Measurements from ENCODE around the gene MTUS2. TPM values are rescaled to one million over a fixed set of nuclear protein-coding genes. Genes with fewer than 3 reads are reported as not detected.
A peak's percentile ranks its signal among the peaks of the same experiment; 100 is the strongest.

Gene MTUS2
- total RNA-seq, 6 donors from 2014 or later = 0.11 to 1.6 (median 0.20) TPM; not detected in 1

DNA sequence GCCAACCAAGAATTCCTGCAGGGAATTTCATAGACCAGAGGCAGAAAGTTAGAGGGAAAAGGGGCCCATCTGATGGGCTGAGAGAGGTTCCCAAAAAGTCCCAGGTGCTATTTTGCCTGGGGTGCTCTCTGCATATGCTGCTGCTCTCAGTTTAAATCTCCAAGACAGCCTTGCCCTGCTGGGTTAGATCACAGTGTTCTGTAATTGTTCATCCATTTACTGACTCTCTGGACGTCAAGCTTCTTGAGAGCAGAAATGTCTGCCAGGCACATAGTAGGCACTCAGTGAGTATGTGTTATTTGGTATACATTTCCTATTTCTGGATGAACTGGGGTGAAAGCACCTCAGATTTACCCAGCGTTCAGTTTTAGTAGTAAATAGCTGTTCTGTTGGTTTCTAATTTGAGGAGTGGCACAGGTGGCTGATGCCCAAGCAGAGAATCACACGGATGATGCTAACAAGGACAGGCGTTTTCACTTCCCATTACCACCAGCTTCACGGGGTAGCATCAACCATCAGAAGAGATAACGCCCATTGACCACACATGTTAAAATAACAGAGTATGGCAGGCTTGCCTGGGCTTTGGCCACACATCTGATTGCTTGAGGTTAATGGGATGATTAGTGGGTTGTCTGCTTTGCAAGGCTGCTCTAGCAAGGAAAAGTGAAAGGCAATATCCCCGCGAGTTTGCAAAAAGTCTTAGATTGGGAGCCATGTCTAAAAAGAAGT, 614.2 kb downstream of the MTUS2 start:
- DNase-seq (no peak), ATAC-seq (ENCODE audit: low FRiP score in 2 of 2) (no peak)
- Histone ChIP-seq H3K9me3 (no peaks in the 10 kb centered on the region), H3K27ac (no peak overlapping the region), H3K4me1 (peaks cover 0 to 13% (median 0%) of the 10 kb centered on the region in 4 donors), H3K36me3 (no peaks in the 10 kb centered on the region), H3K4me3 (no peak overlapping the region), H3K27me3 (no peaks in the 10 kb centered on the region)
- WGBS, 2 donors = 82 to 84% methylated on average over 8 of the region's 8 CpGs
- no peak for TF ChIP-seq EP300 (IDR thresholded peaks at IDR 0.05)
- TF ChIP-seq, protein P1, sequence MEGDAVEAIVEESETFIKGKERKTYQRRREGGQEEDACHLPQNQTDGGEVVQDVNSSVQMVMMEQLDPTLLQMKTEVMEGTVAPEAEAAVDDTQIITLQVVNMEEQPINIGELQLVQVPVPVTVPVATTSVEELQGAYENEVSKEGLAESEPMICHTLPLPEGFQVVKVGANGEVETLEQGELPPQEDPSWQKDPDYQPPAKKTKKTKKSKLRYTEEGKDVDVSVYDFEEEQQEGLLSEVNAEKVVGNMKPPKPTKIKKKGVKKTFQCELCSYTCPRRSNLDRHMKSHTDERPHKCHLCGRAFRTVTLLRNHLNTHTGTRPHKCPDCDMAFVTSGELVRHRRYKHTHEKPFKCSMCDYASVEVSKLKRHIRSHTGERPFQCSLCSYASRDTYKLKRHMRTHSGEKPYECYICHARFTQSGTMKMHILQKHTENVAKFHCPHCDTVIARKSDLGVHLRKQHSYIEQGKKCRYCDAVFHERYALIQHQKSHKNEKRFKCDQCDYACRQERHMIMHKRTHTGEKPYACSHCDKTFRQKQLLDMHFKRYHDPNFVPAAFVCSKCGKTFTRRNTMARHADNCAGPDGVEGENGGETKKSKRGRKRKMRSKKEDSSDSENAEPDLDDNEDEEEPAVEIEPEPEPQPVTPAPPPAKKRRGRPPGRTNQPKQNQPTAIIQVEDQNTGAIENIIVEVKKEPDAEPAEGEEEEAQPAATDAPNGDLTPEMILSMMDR (IDR thresholded peaks at IDR 0.05) = no peak
- no peak for TF ChIP-seq POLR2A (IDR thresholded peaks at IDR 0.05)
- no peak for TF ChIP-seq POLR2AphosphoS5 (IDR thresholded peaks at IDR 0.05)

DNA sequence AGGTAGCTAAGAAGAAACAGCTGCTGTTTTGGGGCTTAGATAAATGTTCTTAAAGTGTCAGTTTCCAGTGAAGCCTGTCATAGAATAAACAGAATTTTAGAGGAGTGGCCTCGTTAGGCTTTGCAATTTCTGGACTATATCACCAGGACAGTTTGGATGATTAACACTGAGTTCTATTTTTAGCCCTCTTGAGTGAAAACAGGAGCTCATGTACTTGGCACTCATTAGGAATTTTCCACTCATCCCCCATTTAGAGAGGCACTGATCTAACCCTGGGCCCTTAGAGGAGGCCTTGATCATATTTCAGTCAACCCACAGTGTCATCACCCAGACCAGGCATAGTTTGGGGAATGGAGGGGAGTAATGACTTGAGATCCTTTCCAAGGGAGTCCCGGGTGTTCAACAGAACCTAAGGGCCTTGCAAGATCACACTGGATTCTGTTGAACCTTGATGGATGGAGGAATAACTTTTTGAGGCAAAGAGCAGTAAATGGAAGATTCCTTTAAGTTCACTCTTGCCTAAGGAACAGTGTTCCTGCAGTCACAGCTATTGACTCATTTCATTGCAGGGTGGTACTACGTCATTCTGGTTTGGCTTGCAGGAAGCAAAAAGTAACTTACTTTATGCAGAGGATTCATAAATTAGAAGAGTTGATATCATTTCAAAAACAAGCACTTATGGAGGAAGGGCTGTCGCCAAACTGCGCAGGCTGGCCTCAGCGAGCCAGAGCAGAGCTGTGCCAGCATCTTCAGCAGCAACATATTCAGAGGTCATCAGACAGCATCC, 615.2 kb downstream of the MTUS2 start:
- TF ChIP-seq EP300 (IDR thresholded peaks at IDR 0.05) (no peak), POLR2A (IDR thresholded peaks at IDR 0.05) (no peak), POLR2AphosphoS5 (IDR thresholded peaks at IDR 0.05) (no peak)
- TF ChIP-seq, protein P1 (IDR thresholded peaks at IDR 0.05) = no peak
- DNase-seq = no peak
- Histone ChIP-seq H3K9me3 (no peaks in the 10 kb centered on the region), H3K36me3 (no peaks in the 10 kb centered on the region), H3K4me1 (peaks cover 0 to 13% (median 0%) of the 10 kb centered on the region in 4 donors), H3K27me3 (no peaks in the 10 kb centered on the region), H3K27ac (no peak overlapping the region), H3K4me3 (no peak overlapping the region)
- ATAC-seq (ENCODE audit: low FRiP score in 2 of 2) = peak; percentile 73 to 76
- 63 to 74% methylated on average over 6 of the region's 6 CpGs for WGBS, 2 donors

DNA sequence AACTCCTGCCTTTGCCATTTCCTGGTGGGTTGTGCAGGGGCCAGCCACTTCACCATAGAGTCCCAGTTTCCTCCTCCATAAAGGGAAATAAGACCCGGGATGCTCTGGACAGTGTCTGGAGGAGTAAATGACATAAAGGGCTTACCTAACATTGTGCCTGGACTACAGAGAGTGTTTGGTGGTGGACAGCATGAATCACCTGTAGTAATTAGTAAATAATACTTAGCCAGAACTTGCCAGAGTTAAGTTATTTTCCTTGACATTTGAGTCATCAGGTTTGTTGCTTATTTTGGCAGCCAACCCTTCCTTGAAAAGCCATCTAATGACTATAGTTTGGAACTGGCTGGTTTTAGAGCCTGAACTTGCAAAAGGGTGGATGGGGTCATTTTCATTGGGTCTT, 616.2 kb downstream of the MTUS2 start:
- WGBS, 2 donors = 30 to 80% methylated on average over 1 of the region's 1 CpG
- Histone ChIP-seq H3K27me3 (no peaks in the 10 kb centered on the region), H3K9me3 (no peaks in the 10 kb centered on the region), H3K4me1 (peaks cover 0 to 13% (median 0%) of the 10 kb centered on the region in 4 donors), H3K4me3 (no peak overlapping the region), H3K36me3 (no peaks in the 10 kb centered on the region), H3K27ac (no peak overlapping the region)
- ATAC-seq (ENCODE audit: low FRiP score in 2 of 2) = peak in 1 of 2 donors; percentile 3
- DNase-seq = no peak
- TF ChIP-seq, protein P1 (IDR thresholded peaks at IDR 0.05) = no peak
- no peak for TF ChIP-seq EP300 (IDR thresholded peaks at IDR 0.05)
- TF ChIP-seq POLR2A (IDR thresholded peaks at IDR 0.05) = no peak
- no peak for TF ChIP-seq POLR2AphosphoS5 (IDR thresholded peaks at IDR 0.05)

DNA sequence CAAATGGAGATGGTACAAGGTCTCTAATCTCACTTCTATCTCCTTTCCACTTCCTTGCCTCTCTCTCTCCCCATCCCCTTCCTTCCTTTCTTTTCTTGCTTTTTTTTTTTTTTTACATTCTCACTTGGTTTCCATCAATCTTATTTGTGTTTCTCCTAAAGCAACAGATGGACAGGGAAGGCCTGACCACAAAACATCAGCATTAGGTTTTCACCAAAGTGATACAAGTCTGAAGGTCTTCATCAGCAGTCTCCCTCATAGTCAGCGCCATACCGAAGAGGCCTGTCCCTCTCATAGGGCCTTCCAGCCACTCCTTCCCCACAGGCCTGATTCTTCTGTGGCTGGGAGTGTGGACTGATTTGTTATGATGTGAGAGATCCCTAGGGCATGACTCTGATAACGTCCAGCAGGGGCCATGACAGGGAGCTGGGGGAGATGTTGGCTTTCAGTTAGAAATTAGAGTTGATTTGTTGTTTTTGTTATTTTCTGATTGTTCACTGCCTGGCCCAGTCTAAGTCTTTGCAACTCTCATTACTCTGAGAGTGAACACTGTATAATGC, 616.7 kb downstream of the MTUS2 start:
- no peak overlapping the region for H3K27ac ChIP-seq
- no peaks in the 10 kb centered on the region for H3K9me3 ChIP-seq
- H3K36me3 ChIP-seq = no peaks in the 10 kb centered on the region
- H3K27me3 ChIP-seq = no peaks in the 10 kb centered on the region
- TF ChIP-seq POLR2AphosphoS5 (IDR thresholded peaks at IDR 0.05) (peak in 1 of 2 donors; percentile 45), EP300 (IDR thresholded peaks at IDR 0.05) (no peak)
- H3K4me3 ChIP-seq = no peak overlapping the region
- 48 to 72% methylated on average over 3 of the region's 3 CpGs for WGBS, 2 donors
- H3K4me1 ChIP-seq = peaks cover 0 to 13% (median 0%) of the 10 kb centered on the region in 4 donors
- ATAC-seq (ENCODE audit: low FRiP score in 2 of 2) (no peak), DNase-seq (no peak)

DNA sequence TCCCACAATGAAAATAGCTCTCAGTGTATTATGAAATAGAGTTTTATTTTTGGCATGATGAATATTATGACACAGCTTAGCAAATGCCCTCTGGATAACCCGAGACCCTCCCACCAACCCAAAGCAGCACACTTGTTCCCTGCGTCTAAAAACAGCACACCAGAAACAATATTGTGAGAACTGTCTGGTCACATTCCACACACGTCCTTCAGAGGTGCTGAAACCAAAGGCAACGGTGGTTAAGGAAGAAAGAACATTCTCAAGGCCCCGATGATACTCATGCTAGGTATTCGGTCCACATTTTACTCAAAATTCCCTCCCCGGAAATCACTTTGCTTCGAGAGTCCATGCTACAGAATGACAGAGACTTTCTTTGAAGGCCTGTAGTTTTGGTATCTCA, 618.6 kb downstream of the MTUS2 start:
- Histone ChIP-seq H3K27me3 (no peaks in the 10 kb centered on the region), H3K4me1 (peaks cover 0 to 13% (median 0%) of the 10 kb centered on the region in 4 donors), H3K4me3 (no peak overlapping the region), H3K27ac (no peak overlapping the region), H3K36me3 (no peaks in the 10 kb centered on the region), H3K9me3 (no peaks in the 10 kb centered on the region)
- ATAC-seq (ENCODE audit: low FRiP score in 2 of 2) (peak in 1 of 2 donors; percentile 48), DNase-seq (no peak)
- TF ChIP-seq, protein P1 (IDR thresholded peaks at IDR 0.05) = no peak
- TF ChIP-seq EP300 (IDR thresholded peaks at IDR 0.05) (no peak), POLR2AphosphoS5 (IDR thresholded peaks at IDR 0.05) (no peak), POLR2A (IDR thresholded peaks at IDR 0.05) (no peak)
- WGBS, 2 donors = 61 to 66% methylated on average over 8 of the region's 8 CpGs
